Measurements from ENCODE around the gene FOXN4.

DNA sequence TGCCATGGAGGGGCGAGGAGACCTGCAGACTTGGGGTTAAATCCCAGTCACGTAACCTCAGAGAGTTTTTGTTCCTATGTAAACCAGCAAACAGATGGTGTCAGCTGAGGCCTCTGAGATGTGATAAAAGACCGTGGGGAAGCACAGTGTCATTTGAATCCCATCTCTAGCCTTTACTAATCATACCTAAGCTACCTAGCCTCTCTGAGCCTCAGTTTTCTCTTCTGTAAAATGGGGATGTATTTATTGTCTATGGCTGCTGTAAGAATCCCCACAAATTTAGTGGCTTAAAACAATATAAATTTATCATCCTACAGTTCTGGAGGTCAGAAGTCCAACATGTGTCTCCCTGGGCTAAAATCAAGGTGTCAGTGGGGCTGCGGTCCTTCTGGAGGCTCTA, 33.9 kb downstream of the FOXN4 start:
- TF ChIP-seq, protein P1, sequence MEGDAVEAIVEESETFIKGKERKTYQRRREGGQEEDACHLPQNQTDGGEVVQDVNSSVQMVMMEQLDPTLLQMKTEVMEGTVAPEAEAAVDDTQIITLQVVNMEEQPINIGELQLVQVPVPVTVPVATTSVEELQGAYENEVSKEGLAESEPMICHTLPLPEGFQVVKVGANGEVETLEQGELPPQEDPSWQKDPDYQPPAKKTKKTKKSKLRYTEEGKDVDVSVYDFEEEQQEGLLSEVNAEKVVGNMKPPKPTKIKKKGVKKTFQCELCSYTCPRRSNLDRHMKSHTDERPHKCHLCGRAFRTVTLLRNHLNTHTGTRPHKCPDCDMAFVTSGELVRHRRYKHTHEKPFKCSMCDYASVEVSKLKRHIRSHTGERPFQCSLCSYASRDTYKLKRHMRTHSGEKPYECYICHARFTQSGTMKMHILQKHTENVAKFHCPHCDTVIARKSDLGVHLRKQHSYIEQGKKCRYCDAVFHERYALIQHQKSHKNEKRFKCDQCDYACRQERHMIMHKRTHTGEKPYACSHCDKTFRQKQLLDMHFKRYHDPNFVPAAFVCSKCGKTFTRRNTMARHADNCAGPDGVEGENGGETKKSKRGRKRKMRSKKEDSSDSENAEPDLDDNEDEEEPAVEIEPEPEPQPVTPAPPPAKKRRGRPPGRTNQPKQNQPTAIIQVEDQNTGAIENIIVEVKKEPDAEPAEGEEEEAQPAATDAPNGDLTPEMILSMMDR (IDR thresholded peaks at IDR 0.05): no peak
- TF ChIP-seq POLR2AphosphoS5 (IDR thresholded peaks at IDR 0.05): no peak
- no peak for TF ChIP-seq EP300 (IDR thresholded peaks at IDR 0.05)

All from esophagus muscularis mucosa (tissue), 4 donors.